NCI-H82 (cell line): Measurements from ENCODE around the gene SGSM1.

Experiments used
- DNase-seq: peaks from one replicate; lab custom pipeline; 2025; lab: John Stamatoyannopoulos, UW

The SGSM1 gene

GRCh38 chr22:24806663-24807001 lies 621 bp downstream of the SGSM1 start:
- DNase-seq, result no peak

DNA sequence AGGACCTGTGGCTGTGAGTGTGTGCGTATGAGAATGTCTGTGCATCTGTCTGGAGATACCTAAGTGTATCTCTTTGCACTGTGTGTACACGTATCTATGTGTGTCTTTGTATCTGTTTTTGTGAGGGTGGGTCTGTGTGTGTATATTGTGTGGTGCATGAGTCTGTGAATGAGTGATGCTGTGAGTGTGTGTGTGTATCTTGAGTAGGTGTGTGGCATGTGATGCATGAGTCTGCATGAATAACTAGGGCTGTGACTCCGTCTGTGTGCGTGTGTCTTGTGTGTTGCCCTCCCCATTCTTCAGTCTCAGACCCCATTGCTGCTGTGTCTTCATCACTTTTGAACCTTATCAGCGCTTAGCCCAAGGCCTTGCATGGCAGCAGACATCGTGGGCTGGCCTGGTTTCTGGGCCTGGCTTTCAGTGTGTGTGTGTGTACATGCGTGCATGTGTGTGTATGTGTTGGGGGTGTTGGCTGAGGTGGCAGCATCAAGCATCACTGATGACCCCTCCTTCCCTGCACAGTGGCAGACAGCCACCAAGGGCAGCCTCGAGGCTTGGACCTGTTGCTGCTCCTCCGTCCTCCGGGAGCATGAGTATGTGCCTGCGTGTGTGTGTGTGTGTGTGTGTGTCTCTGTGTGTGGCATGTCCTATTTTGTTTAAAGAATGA lies 1.4 kb downstream of the SGSM1 start:
- no peak for DNase-seq

GRCh38 chr22:24809331-24809730 lies 3.3 kb downstream of the SGSM1 start:
- no peak for DNase-seq

DNA sequence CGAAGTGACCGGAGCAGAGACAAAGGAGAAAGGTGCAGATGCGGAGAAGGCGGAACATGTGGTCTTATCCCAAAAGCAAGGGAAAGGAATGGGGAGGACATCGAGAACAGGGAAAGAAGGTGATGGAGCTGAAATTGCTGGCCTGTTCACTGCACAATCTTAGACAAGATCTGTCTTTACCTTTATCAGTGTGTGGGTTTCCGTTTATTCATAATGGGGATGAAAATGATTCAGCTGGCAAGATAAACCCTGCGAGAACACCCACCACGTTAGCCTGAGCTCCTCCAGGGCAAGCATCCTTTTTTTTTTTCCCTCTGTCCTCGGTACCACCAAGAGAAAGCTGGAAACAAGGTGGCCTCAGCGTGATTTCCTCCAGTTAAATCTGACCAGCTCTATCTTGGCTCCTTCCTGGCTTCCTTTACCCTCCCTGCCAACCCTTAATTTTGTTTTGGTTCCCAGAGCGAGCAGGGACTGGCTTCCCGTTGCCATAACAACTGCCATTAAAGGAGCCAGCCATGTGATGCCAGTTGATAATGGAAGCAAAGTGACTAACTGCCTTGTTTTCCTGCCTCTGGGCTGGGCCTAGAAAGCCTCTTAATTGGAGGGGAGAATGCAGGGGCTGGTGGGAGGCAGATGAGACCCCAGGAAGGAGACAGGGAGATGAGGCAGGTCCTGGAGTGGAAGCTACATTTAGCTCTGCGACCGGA lies 4.2 kb downstream of the SGSM1 start:
- DNase-seq, result no peak

DNA sequence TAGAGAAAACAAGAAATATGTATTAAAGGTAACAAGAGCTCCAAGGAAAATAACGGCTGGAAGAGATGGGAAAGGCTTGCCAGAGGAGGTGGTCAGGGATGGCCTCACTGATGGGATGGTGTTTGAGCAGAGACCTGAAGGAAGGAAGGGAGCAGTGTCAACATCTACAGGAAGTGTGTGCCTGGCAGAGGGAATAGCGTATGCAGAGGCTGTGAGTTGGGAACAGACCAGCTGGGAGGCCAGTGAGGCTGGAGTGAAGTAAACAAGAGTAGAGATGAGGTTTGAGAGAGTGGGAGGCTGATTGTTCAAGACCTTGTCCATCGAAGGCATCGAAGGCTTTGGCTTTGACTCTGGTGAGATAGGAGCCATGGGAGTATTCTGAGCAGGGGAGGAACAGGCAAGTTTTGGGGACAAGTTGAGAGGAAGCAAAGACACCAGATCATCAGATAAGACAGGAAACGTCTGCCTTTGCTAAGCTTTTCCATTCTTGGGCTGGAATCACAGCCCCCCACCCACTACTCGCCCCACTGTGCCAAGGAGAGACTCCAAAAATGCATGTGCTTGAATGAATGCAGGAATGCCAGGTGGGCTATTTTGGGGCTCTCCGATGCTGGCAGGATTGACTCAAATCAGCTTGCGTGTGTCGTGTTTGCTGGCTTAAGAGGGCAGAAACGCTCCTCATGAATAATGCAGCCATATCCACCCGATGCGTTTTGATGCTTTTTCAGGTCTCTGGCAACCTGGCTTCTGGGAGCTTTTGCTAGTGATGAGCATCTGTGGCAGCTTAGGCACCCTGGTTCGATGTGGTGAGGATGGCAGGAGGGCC lies 7.2 kb downstream of the SGSM1 start:
- no peak for DNase-seq

DNA sequence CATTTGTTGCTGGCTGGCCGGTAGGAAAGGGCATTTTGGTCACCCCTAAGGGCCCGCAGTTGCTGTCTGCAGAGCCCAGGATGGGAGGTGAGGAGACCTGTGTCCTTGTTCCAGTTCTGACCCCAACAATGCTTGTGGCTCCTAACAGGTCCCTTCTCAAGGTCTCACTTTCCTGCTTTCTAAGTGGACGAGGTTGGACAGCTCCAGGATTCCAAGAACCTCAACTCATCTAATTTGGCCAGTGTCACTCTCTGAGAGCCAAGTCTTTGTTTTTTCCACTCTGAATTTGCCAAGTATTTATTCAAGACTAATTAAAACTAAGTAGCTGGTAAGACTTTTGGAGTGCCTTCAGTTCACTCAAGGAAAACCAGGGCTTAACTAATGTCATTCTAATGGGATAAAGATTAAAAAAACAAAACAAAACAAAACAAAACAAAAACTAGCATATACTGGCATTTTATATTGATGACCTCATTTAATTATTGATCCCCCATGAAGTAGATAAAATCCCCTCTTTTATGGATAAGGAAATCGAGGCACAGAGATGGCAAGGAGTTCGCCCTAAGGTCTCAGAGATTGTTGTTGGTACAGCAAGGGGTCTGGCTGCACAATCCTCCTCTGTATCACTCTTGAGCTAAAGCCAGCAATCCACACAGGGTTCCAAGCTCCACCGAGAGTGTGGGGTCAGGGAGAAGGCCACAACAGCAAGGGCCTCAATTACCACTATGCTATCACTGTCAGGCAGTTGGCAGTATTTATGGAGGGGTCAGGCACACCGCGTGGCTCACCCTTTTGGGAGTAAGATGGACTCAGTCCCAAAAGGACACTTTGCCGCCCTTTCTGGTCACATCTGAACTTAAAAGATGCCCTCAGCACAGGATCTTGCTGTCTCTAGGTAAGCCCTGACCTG lies 8.1 kb downstream of the SGSM1 start:
- DNase-seq, result no peak

GRCh38 chr22:24816806-24817205 lies 10.8 kb downstream of the SGSM1 start:
- no peak for DNase-seq

- DNase-seq, result no peak
Measured at GRCh38 chr22:24819487-24819886, 13.5 kb downstream of the SGSM1 start.

DNA sequence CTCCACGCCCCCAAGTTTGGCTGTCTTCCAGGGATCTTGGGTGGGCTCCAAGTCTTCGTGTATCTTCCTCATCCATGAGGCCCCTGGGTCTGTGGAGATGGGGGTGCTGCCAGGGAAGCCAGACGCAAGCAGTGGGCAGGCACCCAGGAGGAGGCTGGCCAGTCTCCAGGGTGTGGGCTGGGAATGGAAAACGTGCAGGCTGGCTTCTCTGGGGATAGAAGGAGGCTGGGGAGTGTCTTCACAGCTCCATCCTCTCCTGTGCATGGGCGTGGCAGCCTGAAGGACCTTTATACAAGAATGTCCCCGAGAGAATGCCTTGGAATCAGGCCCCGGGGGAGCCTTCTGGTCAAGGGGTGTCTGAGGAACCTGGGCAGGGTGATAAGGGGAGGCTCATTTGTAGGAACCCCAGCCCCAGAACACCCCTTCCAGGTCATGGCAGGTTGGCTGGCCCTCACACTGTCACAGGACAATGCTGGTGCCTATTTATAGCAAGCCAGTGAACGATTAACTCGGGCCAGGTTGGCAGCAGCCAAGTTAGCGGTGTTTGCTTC lies 14.0 kb downstream of the SGSM1 start:
- no peak for DNase-seq

- no peak for DNase-seq
Measured at GRCh38 chr22:24822471-24822870, 16.5 kb downstream of the SGSM1 start.

- no peak for DNase-seq
Measured at GRCh38 chr22:24823787-24824186, 17.8 kb downstream of the SGSM1 start.

DNA sequence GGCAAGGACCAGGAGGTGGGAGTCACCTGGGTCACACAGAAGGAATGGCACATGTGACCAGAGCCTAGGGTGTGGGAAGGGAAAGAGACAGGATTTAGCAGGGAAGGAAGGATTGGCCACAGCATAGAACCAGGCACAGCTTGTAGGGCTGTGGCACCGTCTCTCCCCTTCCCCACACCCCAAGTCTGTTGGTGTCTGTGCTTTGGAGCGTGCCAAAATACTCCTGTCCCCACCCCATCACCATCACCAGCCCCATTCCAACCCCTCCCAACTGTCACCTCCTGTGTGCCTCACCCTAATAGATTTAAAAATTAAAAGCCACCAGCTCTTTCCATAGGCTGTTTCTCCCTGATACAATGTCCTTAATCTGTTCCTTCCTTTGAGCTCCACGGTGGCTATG lies 18.2 kb downstream of the SGSM1 start:
- no peak for DNase-seq

DNA sequence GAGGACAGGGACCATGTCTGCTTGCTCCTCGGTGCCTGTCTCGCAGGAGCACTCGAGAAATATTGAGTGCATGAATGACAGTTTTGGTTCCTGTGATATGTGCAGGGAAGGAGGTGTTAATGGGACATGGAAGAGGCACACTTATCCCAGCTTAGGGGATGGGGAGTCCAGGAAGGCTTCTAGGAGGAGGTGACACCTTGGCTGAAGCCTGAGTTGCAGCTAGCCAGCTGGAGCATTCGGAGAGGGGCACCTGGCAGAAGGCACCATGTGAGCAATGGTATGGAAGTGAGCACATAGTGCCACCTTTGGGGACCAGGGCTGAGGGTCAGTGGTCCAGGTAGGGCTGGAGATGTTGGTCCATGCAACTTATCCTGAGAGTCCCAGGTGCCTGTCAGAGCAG lies 18.9 kb downstream of the SGSM1 start:
- no peak for DNase-seq

GRCh38 chr22:24826710-24827285 lies 20.8 kb downstream of the SGSM1 start:
- no peak for DNase-seq

DNA sequence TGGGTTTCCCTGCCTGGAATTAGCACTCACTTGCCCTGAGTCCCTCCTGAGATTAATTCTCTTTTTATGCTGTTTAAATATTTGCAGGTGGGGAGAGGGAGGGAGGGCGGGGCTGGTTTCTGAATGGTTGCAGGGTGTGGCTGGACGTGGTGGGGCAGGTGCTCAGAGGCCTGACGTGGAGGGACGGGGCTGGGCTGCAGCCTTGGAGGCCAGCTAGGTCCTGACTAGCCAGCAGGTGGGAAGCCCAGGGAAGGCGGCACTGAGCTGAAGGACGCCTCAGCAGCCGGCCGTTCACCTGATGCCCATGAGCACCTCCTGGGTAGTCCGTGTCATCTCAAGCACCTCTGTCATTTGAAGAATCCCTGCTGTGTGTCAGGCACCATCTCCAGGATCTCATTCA lies 21.3 kb downstream of the SGSM1 start:
- DNase-seq, result no peak

- no peak for DNase-seq
Measured at GRCh38 chr22:24830205-24830979, 24.4 kb downstream of the SGSM1 start.

GRCh38 chr22:24831687-24832086 lies 25.7 kb downstream of the SGSM1 start:
- no peak for DNase-seq

DNA sequence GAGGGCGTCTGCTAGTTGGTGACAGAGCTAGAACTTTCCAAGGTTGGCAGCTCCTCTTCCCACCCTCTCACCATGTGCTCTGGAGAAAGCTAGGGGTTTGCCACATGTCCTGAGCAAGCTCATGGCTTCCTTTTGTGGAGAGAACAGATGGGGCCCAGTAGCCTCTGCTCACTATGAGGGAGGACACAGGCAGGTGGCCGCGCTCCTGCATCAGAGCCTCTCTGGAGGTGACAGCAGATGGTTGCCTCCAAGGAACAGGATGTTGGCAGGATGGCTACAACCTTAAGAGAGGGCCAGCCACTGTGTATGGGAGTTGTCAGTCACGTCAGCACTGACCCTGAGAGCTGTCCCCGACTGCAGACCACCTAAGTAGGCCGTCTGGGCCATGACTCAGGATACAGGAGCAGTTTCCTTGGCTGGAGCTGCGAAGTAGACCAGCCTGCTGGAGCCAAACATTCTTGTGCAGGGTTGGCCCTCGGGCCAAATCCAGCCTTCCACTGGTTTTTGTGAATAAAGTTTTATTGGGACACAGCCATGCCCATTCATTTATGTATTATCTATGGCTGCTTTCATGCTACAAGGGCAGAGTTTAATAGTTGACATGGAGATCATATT lies 28.0 kb downstream of the SGSM1 start:
- no peak for DNase-seq

DNA sequence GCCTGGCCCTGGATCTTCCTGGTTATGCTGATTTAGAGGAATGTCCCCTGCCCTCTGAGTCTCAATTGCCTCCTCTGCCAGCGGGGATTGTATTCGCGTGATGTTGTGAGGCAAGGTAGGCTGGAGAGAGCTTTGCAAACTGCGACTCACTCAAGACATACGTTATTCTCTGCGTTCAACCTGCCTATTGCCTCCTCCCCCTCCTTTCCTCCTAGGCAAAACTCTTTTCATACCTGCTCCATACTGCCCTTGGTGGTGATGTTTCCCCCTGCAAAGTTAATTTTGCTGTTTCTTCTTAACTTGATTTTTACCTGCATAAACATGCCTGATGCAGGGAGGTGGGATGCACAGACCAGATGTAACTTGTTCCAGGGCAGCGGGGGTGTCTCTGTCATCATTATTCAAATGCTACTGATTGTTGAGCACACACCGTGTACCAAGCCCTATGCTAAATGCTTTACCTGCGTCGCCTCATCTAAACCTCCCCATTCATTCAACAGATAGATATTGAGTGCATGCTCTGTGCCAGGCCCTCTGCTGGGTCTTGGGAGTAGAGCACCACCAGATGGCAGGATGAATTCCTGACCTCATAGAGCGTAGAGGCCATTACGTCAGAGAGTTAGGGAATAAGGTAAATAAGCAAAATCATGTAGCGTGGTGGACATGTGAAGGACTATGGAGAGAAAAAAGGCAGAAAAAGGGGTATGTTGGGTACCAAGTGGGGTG lies 29.0 kb downstream of the SGSM1 start:
- DNase-seq, result peak; percentile 37

DNA sequence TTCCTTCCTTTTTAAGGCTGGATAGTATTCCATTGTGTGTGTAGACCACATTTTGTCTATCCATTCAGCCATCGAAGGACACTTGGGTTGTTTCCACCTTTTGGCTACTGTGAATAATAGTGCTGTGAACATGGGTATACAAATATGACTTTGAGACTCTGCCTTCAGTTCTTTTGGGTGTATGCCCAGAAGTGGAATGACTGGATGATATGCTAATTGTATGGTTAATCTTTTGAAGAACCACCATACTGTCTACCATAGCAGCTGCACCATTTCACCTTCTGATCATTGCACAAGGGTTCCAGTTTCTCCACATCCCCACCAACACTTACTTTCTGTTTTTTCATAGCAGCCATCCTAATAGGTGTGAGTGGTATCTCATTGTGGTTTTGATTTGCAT lies 30.3 kb downstream of the SGSM1 start:
- DNase-seq, result no peak
